CD4-positive, alpha-beta T cell treated with Interferon alpha-2 for 1 hour (primary cell): ENCODE measurements around the gene CDKN2AIPNL.
"Not testable (repeated sequence)": the region's sequence is repeated elsewhere in the genome, so short reads cannot be mapped to it uniquely, and the experiment has no call there.

ENCODE experiments used
- DNase-seq, 2 donors: peaks; one replicate each; pipeline ENCODE4 v3.0.0-alpha.2; 2020 to 2022

The CDKN2AIPNL gene

GRCh38 chr5:134437847-134438581 is 26.3 kb upstream of the CDKN2AIPNL start:
- no peak for DNase-seq

GRCh38 chr5:134437340-134437846 is 25.7 kb upstream of the CDKN2AIPNL start:
- DNase-seq = no peak

DNA sequence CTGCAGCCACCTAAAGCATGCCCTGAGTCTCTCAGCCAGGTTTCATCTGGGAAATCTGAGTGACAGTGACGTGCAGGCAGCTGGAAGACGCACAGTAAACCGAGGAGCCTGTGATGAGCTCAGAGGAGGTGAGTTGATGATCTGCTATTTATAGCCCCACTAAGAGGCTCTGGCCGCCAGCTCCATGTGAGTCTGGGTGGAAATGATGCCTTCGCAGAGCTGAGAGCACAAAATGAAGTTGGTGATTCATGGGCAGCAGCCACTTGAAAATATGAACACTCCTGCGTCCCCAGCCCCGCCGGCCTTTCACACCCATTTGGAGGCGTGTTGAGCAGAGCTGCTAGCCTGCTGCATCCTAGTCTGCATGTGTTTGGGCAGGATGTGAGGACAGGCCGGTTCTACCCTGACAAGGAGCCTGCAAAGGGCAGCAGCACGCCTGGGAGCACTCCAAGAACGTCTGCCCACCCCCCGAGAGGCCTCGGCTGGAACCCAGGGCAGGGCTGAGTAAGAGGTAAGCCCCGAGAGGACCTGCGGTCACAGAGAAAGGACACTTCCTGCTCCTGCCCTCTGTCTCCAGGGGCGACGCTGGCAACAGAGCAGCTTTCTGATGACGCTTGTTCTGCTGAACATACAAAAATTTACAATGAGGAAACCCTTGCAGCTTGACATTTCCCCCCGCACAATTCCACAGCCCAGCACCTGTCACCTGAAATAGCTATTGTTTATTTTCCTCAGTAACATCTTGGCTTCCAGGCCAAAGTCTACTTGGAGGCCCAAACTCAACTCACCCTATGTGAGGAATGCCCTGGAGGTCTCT is 25.1 kb upstream of the CDKN2AIPNL start:
- peak; percentile 67 to 70 for DNase-seq

- DNase-seq = no peak
These were observed 23.9 kb upstream of the CDKN2AIPNL start for GRCh38 chr5:134435560-134435959.

- no peak for DNase-seq
These were observed 21.1 kb upstream of the CDKN2AIPNL start for GRCh38 chr5:134432677-134433359.

GRCh38 chr5:134432174-134432573 is 20.5 kb upstream of the CDKN2AIPNL start:
- no peak for DNase-seq

- DNase-seq = no peak
These were observed 18.4 kb upstream of the CDKN2AIPNL start for GRCh38 chr5:134430001-134430569.

GRCh38 chr5:134427540-134428041 is 15.9 kb upstream of the CDKN2AIPNL start:
- no peak for DNase-seq

GRCh38 chr5:134426361-134426760 is 14.7 kb upstream of the CDKN2AIPNL start:
- DNase-seq = no peak

DNA sequence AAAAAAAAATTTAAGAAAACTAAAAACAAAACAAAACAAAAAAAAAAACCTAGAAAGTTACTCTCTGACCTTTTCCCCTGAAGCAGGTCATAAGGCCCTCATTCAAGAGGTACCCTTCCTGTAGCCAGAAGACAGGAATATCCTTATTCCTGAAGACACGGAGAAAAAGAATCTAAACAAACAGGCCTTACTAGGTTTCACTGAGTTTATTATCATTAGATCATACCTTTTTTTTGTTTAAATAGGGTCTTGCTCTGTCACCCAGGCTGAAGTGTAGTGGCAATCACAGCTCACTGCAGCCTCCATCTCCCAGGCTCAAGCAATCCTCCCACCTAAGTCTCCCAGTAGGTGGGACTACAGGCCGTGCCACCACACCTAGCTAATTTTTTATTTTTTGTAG is 11.7 kb upstream of the CDKN2AIPNL start:
- no peak for DNase-seq

DNA sequence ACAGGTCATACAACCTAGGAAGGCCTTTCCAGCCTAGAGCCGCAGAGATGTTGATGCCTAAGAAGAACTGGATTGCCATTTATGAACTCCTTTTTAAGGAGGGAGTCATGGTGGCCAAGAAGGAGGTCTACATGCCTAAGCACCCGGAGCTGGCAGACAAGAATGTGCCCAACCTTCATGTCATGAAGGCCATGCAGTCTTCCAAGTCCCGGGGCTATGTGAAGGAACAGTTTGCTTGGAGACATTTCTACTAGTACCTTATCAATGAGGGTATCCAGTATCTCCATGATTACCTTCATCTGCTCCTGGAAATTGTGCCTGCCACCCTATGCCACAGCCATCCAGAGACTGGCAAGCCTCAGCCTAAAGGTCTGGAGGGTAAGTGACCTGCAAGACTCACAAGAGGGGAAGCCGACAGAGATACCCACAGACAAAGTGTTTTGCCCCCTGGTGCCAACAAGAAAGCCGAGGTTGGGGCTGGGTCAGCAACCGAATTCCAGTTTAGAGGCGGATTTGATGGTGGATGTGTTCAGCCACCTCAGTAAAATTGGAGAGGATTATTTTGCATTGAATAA is 11.2 kb upstream of the CDKN2AIPNL start:
- no peak for DNase-seq

DNA sequence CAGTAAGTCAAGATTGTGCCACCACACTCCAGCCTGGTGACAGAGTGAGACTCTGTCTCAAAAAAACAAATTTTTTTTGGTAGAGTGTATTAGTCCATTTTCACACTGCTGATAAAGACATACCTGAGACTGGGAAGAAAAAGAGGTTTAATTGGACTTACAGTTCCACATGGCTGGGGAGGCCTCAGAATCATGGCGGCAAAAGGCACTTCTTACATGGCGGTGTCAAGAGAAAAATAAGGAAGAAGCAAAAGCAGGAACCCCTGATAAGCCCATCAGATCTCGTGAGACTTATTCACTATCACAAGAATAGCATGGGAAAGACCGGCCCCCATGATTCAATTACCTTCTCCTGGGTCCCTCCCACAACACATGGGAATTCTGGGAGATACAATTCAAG is 9.4 kb upstream of the CDKN2AIPNL start:
- DNase-seq = not testable (repeated sequence)

DNA sequence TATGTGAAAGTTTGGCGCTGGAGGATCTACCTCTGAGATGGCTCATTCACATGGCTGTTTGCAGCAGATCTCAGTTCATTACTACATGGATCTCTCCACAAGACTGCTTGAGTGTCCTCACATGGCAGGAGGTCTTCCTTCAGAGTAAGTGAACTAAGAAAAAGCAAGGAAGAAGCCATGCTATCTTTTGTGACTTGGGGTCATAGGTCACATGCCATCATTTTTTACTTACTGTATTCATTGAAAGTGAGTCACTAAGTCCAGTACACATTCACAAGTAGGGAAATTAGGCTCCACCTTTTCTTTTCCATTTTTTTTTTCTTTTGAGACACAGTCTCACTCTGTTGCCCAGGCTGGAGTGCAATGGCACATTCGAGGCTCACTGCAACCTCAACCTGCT is 8.7 kb upstream of the CDKN2AIPNL start:
- DNase-seq = no peak

- no peak for DNase-seq
These were observed 7.3 kb upstream of the CDKN2AIPNL start for GRCh38 chr5:134418958-134419357.

DNA sequence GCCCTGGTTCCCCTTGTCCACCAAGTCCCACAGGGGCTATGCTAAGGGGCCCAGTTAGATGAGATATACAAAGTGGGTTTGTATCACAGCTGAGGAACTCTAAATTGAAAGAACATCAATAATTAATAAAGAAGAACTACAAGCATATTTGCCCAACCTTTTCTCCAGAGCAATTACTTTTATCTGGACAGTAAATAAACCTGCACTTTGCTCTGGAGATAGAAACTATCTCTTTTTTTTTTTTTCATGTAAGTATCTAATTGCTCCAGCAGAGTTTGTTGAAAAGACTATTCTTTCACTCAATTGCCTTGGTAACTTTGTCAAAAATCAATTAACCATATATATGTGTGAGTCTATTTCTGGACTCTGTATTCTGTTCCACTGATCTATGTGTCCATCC is 6.0 kb upstream of the CDKN2AIPNL start:
- DNase-seq = no peak

- no peak for DNase-seq
These were observed 1.4 kb upstream of the CDKN2AIPNL start for GRCh38 chr5:134413046-134413445.

DNA sequence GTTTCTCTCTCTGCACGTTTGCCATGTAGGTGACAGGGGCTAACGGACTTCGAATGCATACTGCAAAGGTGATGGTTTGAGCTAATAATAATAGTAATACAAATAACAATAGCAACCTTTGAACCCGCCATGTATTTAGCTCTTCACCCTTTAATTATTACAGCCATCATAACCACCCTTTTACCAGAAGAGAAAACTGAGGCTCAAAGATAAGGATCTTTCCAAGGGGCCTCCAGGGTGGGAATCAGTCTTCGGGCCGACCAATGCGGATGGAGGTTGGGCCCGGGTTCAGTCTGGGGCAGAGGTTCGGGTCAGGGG is 494 bp downstream of the CDKN2AIPNL start:
- DNase-seq = no peak

GRCh38 chr5:134410822-134411221 is 859 bp downstream of the CDKN2AIPNL start:
- DNase-seq = no peak

- no peak for DNase-seq
These were observed 2.4 kb downstream of the CDKN2AIPNL start for GRCh38 chr5:134409321-134409720.

DNA sequence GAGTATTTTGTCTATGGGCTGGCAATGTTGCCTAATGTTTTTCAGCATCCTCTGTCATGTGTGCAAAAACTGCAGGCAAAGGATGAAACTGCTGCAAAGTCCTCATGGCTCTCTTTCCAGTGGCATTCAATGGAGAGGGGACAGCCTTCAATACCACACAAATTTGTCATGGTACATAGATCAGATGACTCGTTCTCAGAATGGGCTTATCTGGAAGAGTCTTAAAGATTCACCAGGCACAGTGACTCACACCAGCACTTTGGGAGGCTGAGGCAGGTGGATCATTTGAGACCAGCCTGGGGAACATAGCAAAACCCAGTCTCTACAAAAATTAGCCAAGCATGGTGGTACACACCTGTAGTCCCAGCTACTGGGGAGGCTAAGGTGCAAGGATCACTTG is 5.3 kb downstream of the CDKN2AIPNL start:
- DNase-seq = no peak

DNA sequence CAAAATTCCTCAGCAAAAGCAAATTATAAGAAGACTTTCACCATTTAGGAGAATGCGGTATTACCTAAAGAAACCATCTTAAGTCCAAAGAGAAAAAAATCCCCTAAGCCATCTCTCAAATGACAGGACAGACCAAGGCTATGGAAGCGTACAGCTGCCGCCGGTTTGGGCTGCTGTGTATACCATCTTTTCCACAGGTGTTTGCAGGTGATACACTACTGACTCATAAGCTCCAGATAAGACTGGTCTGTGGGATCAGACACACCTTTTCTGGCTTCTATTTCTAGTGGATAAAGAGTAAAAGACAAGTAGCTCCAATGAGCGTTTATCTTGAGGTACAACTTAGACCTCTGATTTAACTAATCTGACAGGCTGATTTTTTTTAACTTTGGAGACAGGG is 7.7 kb downstream of the CDKN2AIPNL start:
- no peak for DNase-seq

- DNase-seq = no peak
These were observed 13.0 kb downstream of the CDKN2AIPNL start for GRCh38 chr5:134398609-134399155.
